T-helper 2 cell treated with Interferon-gamma antibody and Interleukin-4, amounts not matched to agents 5 μg/mL and 100 μg/mL, for 36 hours (primary cell): ENCODE data around the gene EML5.

Experiments
- DNase-seq: peaks from one replicate; pipeline ENCODE4 v3.0.0; 2021; ENCODE audit warnings: low spot score
- H3K27ac Mint-ChIP-seq: one replicate; pipeline ENCODE4 v1.8.0; 2021; ENCODE audit warnings: mild to moderate bottlenecking, mixed read lengths
- H3K27me3 Mint-ChIP-seq: one replicate; pipeline ENCODE4 v1.8.0; 2021; ENCODE audit warnings: low read depth, mixed read lengths
- H3K36me3 Mint-ChIP-seq: one replicate; pipeline ENCODE4 v1.8.0; 2021; ENCODE audit warnings: low read depth, mixed read lengths
- H3K4me1 Mint-ChIP-seq: one replicate; pipeline ENCODE4 v1.8.0; 2021; ENCODE audit warnings: low read depth, mixed read lengths
- H3K4me3 Mint-ChIP-seq: one replicate; pipeline ENCODE4 v1.8.0; 2022; ENCODE audit warnings: mild to moderate bottlenecking, moderate library complexity, mixed read lengths
- H3K9me3 Mint-ChIP-seq: one replicate; pipeline ENCODE4 v1.8.0; 2021; ENCODE audit warnings: mixed read lengths

Gene EML5

GRCh38 chr14:88792473-88793258, at the start of gene EML5:
TSS of gene EML5 (minus strand) at chr14:88792953. CDS start at chr14:88792503, 450 bp downstream.
- peak within 1 kb of the TSS; percentile 79 for H3K4me3 Mint-ChIP-seq
- H3K36me3 Mint-ChIP-seq: no peaks in the 10 kb centered on the region
- H3K27me3 Mint-ChIP-seq: peaks cover 28% of the 10 kb centered on the region
- H3K9me3 Mint-ChIP-seq: no peaks in the 10 kb centered on the region
- DNase-seq: peak; percentile 84
- peaks cover 3% of the 10 kb centered on the region for H3K4me1 Mint-ChIP-seq
- H3K27ac Mint-ChIP-seq: peak within 1 kb of the TSS; percentile 62

GRCh38 chr14:88842414-88842813, 49.7 kb upstream of the EML5 start:
- H3K4me3 Mint-ChIP-seq: no peak overlapping the region
- peaks cover 3% of the 10 kb centered on the region for H3K27me3 Mint-ChIP-seq
- no peaks in the 10 kb centered on the region for H3K36me3 Mint-ChIP-seq
- no peaks in the 10 kb centered on the region for H3K9me3 Mint-ChIP-seq
- no peaks in the 10 kb centered on the region for H3K4me1 Mint-ChIP-seq
- no peak overlapping the region for H3K27ac Mint-ChIP-seq
- no peak for DNase-seq

DNA sequence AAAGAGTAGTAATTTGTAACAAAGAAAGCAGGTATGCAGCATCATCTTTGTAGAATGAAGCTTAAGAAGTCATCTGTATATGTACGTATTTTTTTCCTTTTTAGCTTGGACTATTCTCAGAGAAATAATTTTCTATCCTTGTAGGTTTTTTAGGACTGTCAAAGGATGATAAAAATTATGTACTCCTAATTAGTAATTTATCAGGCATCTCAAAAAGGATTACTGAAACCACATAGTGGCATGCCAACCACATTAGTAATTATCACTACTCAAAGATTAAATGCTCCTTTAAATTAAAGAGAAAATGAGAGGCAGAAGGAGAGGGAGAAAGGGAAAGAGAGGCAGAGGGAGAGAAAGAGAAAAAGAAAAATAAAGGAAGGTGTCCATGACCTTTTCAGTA, 49.0 kb upstream of the EML5 start:
- H3K4me3 Mint-ChIP-seq: no peak overlapping the region
- no peaks in the 10 kb centered on the region for H3K36me3 Mint-ChIP-seq
- H3K27me3 Mint-ChIP-seq: peaks cover 3% of the 10 kb centered on the region
- H3K27ac Mint-ChIP-seq: no peak overlapping the region
- DNase-seq: no peak
- no peaks in the 10 kb centered on the region for H3K9me3 Mint-ChIP-seq
- H3K4me1 Mint-ChIP-seq: no peaks in the 10 kb centered on the region

GRCh38 chr14:88840926-88841325, 48.2 kb upstream of the EML5 start:
- Mint-ChIP-seq H3K27me3 (peaks cover 3% of the 10 kb centered on the region), H3K27ac (no peak overlapping the region), H3K4me1 (no peaks in the 10 kb centered on the region), H3K9me3 (no peaks in the 10 kb centered on the region), H3K4me3 (no peak overlapping the region), H3K36me3 (no peaks in the 10 kb centered on the region)
- DNase-seq: no peak

GRCh38 chr14:88838015-88838414, 45.3 kb upstream of the EML5 start:
- Mint-ChIP-seq H3K27ac (no peak overlapping the region), H3K4me3 (no peak overlapping the region), H3K4me1 (no peaks in the 10 kb centered on the region), H3K36me3 (no peaks in the 10 kb centered on the region), H3K27me3 (peaks cover 8% of the 10 kb centered on the region), H3K9me3 (no peaks in the 10 kb centered on the region)
- no peak for DNase-seq

DNA sequence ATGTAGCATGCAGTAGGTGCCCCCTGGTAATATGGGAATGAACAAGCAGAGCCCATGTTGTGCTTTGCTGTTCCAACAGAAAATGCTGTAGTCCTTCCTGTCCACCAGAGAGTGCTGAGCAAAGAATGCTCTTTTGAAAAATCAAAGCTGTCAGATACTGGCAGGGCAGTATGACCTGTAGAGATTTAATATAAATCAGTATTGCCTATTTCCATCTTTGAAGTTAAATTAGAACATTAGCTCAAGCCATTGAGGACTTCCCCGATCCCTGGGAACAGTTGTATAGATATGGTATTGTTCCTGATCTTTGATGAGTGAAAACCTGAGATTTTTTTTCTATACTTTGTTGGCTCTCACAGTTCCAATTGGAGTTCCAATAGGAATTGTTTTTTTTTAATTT, 44.7 kb upstream of the EML5 start:
- Mint-ChIP-seq H3K4me3 (no peak overlapping the region), H3K27ac (no peak overlapping the region), H3K27me3 (peaks cover 8% of the 10 kb centered on the region), H3K4me1 (no peaks in the 10 kb centered on the region), H3K36me3 (no peaks in the 10 kb centered on the region), H3K9me3 (no peaks in the 10 kb centered on the region)
- DNase-seq: no peak

GRCh38 chr14:88835661-88836060, 42.9 kb upstream of the EML5 start:
- Mint-ChIP-seq H3K4me3 (no peak overlapping the region), H3K9me3 (no peaks in the 10 kb centered on the region), H3K4me1 (no peaks in the 10 kb centered on the region), H3K36me3 (no peaks in the 10 kb centered on the region), H3K27ac (no peak overlapping the region), H3K27me3 (peaks cover 8% of the 10 kb centered on the region)
- no peak for DNase-seq

- peaks cover 8% of the 10 kb centered on the region for H3K27me3 Mint-ChIP-seq
- no peak for DNase-seq
- H3K9me3 Mint-ChIP-seq: no peaks in the 10 kb centered on the region
- no peak overlapping the region for H3K27ac Mint-ChIP-seq
- no peaks in the 10 kb centered on the region for H3K4me1 Mint-ChIP-seq
- no peaks in the 10 kb centered on the region for H3K36me3 Mint-ChIP-seq
- H3K4me3 Mint-ChIP-seq: no peak overlapping the region
These were observed 42.2 kb upstream of the EML5 start for GRCh38 chr14:88834883-88835431.

DNA sequence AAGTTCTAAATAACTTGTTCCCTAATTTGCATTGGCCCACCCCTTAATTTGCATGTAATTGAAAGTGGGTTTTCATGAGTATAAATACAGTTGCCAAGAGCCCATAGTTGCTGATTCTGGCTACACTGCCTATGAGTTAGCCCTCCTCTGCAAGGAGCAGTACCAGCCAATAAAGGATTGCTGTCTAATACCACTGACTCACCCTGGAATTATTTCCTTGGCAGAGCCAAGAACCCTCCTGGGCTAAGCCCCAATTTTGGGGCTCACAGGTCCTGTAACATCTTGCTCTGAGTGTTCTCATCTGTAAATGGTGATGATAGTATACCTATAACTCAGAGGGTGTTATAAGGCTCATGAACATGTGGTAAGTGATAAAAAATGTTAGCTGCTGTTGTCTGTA, 38.5 kb upstream of the EML5 start:
- Mint-ChIP-seq H3K27ac (no peak overlapping the region), H3K4me1 (no peaks in the 10 kb centered on the region), H3K27me3 (peaks cover 18% of the 10 kb centered on the region), H3K4me3 (no peak overlapping the region), H3K9me3 (no peaks in the 10 kb centered on the region), H3K36me3 (no peaks in the 10 kb centered on the region)
- DNase-seq: no peak

DNA sequence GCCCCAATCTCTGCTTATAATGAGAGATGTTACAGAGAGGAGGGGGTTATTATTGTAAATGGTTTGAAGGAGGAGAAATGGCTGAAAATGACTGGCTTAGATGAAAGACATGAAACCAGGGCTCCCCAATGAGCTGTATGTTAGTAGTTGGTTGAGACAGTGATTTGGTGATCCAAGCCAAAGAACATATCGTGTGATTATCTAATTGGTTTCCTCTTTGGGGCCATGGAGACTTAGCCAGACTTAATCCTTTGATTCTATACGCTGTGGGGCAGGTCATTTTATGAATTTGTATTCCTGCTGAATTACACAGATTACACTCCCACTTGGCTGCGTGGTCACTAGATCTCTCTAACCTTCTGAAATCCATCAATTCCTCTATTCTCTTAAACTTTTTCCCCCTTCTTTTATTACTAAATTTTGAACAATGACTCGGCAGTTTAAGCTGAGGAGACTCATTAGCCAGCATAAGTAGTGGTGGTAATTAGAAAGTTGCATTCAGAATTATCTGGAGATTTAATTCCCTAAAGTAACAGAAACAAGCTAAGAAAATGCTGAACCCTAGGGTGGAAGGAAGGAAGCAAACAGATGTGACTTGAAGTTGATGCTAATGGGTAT, 37.0 kb upstream of the EML5 start:
- H3K9me3 Mint-ChIP-seq: no peaks in the 10 kb centered on the region
- no peak overlapping the region for H3K27ac Mint-ChIP-seq
- H3K4me3 Mint-ChIP-seq: no peak overlapping the region
- H3K4me1 Mint-ChIP-seq: peaks cover 4% of the 10 kb centered on the region
- no peak for DNase-seq
- H3K27me3 Mint-ChIP-seq: peaks cover 18% of the 10 kb centered on the region
- no peaks in the 10 kb centered on the region for H3K36me3 Mint-ChIP-seq

GRCh38 chr14:88829188-88829587, 36.4 kb upstream of the EML5 start:
- Mint-ChIP-seq H3K4me1 (peaks cover 4% of the 10 kb centered on the region), H3K4me3 (no peak overlapping the region), H3K36me3 (no peaks in the 10 kb centered on the region), H3K27ac (no peak overlapping the region), H3K27me3 (peaks cover 18% of the 10 kb centered on the region), H3K9me3 (no peaks in the 10 kb centered on the region)
- DNase-seq: no peak

GRCh38 chr14:88825503-88825902, 32.8 kb upstream of the EML5 start:
- H3K4me1 Mint-ChIP-seq: peaks cover 8% of the 10 kb centered on the region

DNA sequence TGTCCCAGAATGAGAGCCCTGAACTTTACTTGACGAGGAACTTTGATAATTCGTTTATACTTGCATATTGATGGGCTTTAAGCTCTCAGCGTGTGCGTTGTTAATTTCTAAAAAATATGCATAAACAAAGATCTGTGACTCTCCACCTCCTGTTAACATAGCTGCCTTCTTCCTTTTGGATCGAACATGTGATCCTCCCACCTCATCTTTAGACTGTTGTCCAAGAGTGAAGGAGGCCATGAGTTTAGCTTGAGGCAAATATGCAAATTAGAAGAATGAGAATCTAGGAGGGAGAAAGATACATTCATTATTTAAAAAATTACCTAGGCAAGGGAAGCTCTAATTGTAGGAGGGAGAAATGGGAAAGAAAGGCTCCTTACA, 32.3 kb upstream of the EML5 start:
- peak overlapping the region; percentile 88 for H3K4me3 Mint-ChIP-seq
- H3K9me3 Mint-ChIP-seq: no peaks in the 10 kb centered on the region
- H3K4me1 Mint-ChIP-seq: peaks cover 8% of the 10 kb centered on the region
- peaks cover 27% of the 10 kb centered on the region for H3K27me3 Mint-ChIP-seq
- no peaks in the 10 kb centered on the region for H3K36me3 Mint-ChIP-seq
- no peak for DNase-seq
- H3K27ac Mint-ChIP-seq: no peak overlapping the region

More at GRCh38 chr14:88825503-88825902, 32.8 kb upstream of the EML5 start:
- peaks cover 22% of the 10 kb centered on the region for H3K27me3 Mint-ChIP-seq
- H3K4me3 Mint-ChIP-seq: peak overlapping the region; percentile 88
- no peak overlapping the region for H3K27ac Mint-ChIP-seq
- no peak for DNase-seq
- H3K9me3 Mint-ChIP-seq: no peaks in the 10 kb centered on the region
- no peaks in the 10 kb centered on the region for H3K36me3 Mint-ChIP-seq

DNA sequence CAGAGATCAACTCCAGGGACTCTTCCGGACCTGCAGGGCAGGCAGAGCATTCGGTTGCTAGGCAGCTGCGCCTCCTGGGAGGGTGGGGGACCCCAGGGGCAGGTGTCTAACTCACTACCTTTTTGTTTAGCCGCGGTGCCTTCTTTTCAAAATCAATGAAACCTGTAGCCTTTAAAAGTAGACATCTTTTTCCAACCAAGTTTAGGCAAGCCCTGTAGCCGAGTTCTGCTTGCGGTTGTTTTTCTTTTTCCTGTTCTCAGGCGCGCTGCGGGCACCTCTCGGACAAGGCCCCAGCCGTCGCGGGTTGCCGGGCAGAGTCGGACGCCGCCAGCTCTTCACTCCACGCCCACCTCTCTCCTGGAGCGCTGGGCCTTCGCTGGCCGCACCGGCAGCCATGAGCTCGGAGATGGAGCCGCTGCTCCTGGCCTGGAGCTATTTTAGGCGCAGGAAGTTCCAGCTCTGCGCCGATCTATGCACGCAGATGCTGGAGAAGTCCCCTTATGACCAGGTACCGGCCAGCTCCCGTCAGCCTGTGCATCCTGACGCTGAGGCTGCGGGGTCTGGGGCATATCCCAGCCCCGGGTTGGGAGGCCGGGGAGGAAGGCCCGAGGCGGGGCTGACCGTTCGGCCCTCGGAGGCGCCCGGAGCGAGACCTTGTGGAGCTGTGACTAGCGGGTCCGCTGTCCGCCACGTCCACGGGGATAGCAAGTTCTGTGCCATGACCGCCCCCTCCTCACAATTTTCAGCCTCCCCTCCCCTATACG, 31.7 kb upstream of the EML5 start, which contains the start of gene TTC8:
Gene TTC8 (plus strand): TSS at position 338 of the 764 bp plus-strand sequence. CDS start 57 bp downstream, at position 395.
- peak; percentile 78 for DNase-seq
- Mint-ChIP-seq H3K9me3 (no peaks in the 10 kb centered on the region), H3K36me3 (no peaks in the 10 kb centered on the region), H3K4me1 (peaks cover 8% of the 10 kb centered on the region), H3K4me3 (peak within 1 kb of the TSS; percentile 88), H3K27me3 (peaks cover 31% of the 10 kb centered on the region), H3K27ac (peak within 1 kb of the TSS; percentile 95)
